ENCODE results near the gene ZNF628.

DNA sequence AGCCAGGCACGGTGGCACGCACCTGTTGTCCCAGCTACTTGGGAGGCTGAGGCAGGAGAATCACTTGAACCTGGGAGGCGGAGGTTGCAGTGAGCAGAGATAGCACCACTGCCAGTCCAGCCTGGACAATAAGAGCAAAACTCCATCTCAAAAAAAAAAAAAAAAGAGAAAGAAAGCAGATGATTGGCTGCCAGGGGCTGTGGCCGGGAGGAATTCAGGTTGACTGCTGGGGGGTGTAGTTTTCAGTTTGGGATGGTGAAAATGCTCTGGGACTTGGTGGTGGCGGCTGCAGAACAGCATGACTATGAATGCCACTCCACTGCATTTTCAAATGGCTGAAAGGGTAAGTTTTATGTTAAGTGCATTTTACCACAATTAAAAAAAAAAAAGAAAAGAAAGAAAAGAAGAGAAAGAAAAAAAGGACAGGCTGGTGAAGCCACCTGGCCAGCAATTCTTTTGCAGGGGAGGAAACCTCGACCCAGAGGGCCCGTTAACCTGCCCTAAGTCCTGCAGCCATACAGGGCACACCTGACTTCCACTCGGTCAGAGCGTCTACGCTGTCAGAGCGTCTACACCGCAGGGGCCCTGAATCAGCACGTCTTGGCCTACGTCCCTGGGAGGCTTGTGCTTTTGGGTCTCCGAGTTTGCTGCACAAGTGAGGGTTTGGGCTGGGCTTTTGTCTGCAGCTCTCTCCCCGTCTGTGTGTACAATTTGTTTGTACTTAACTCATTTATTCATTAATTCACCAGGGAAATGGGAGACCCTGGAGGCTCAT is 18.5 kb upstream of the ZNF628 start:
- TF ChIP-seq, protein P1, sequence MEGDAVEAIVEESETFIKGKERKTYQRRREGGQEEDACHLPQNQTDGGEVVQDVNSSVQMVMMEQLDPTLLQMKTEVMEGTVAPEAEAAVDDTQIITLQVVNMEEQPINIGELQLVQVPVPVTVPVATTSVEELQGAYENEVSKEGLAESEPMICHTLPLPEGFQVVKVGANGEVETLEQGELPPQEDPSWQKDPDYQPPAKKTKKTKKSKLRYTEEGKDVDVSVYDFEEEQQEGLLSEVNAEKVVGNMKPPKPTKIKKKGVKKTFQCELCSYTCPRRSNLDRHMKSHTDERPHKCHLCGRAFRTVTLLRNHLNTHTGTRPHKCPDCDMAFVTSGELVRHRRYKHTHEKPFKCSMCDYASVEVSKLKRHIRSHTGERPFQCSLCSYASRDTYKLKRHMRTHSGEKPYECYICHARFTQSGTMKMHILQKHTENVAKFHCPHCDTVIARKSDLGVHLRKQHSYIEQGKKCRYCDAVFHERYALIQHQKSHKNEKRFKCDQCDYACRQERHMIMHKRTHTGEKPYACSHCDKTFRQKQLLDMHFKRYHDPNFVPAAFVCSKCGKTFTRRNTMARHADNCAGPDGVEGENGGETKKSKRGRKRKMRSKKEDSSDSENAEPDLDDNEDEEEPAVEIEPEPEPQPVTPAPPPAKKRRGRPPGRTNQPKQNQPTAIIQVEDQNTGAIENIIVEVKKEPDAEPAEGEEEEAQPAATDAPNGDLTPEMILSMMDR (IDR thresholded peaks at IDR 0.05; ENCODE audit: borderline replicate concordance, extremely low read depth, low read length, poor library complexity, severe bottlenecking), result no peak
- TF ChIP-seq EZH2 (IDR thresholded peaks at IDR 0.05; ENCODE audit: borderline replicate concordance, low read depth, low read length, severe bottlenecking), result no peak

Data from DND-41 (cell line).